Brain microvascular endothelial cell (primary cell): ENCODE measurements around the gene CCDC33.

Experiments
- DNase-seq: peaks from one replicate; pipeline ENCODE4 v3.0.0-alpha.2; 2020
- H3K27ac ChIP-seq: fragments of 250-450 bp; sonication (Bioruptor Pico); 2 replicates; pipeline ENCODE4 v1.5.1; 2020; ENCODE audit warnings: mild to moderate bottlenecking, moderate library complexity
- H3K27me3 ChIP-seq: fragments of 250-450 bp; sonication (Bioruptor Pico); replicated peaks from 2 replicates; pipeline ENCODE4 v1.5.1; 2020; ENCODE audit warnings: mild to moderate bottlenecking
- H3K36me3 ChIP-seq: fragments of 250-450 bp; sonication (Bioruptor Pico); replicated peaks from 2 replicates; pipeline ENCODE4 v1.5.1; 2020; ENCODE audit warnings: mild to moderate bottlenecking
- H3K4me3 ChIP-seq: 2 replicates; pipeline ENCODE4 v1.5.1; 2011; ENCODE audit warnings: low read depth, mild to moderate bottlenecking, control low read depth, low read length, moderate library complexity
- CTCF ChIP-seq: IDR thresholded peaks from 2 replicates; pipeline ENCODE4 v1.5.1; 2011; ENCODE audit warnings: low read depth, mild to moderate bottlenecking, moderate library complexity, low read length, control low read depth, inconsistent platforms; ENCODE audit errors: missing control alignments
- in situ Hi-C: cut with HindIII; loops from 2 replicates; pipeline ENCODE4 v1.10.0; 2017; ENCODE audit warnings: low sequenced_read_pairs, low pct_ligation_motif_present

The CCDC33 gene

GRCh38 chr15:74235962-74236361 lies at the start of gene CCDC33:
TSS of gene CCDC33 (plus strand) at chr15:74236326. CDS start at chr15:74236720, 394 bp downstream.
- no peak for DNase-seq
- TF ChIP-seq CTCF, result no peak
- H3K4me3 ChIP-seq, result no peak within 1 kb of the TSS
- no peaks in the 10 kb centered on the region for H3K27me3 ChIP-seq
- in situ Hi-C loops, result no loop called here
- no peaks in the 10 kb centered on the region for H3K36me3 ChIP-seq
- no peak within 1 kb of the TSS for H3K27ac ChIP-seq

- Histone ChIP-seq H3K27me3 (no peaks in the 10 kb centered on the region), H3K27ac (no peak overlapping the region), H3K4me3 (no peak overlapping the region), H3K36me3 (no peaks in the 10 kb centered on the region)
- in situ Hi-C loops, result no loop called here
- no peak for DNase-seq
- no peak for TF ChIP-seq CTCF
These were observed 47.9 kb upstream of the CCDC33 start for GRCh38 chr15:74188216-74188615.

GRCh38 chr15:74191798-74192197 lies 44.3 kb upstream of the CCDC33 start:
- Histone ChIP-seq H3K4me3 (no peak overlapping the region), H3K27me3 (no peaks in the 10 kb centered on the region), H3K36me3 (no peaks in the 10 kb centered on the region), H3K27ac (no peak overlapping the region)
- in situ Hi-C loops, result no loop called here
- no peak for DNase-seq
- TF ChIP-seq CTCF, result no peak

GRCh38 chr15:74192751-74193150 lies 43.4 kb upstream of the CCDC33 start:
- Histone ChIP-seq H3K4me3 (no peak overlapping the region), H3K27me3 (no peaks in the 10 kb centered on the region), H3K36me3 (no peaks in the 10 kb centered on the region), H3K27ac (no peak overlapping the region)
- in situ Hi-C loops, result no loop called here
- no peak for TF ChIP-seq CTCF
- DNase-seq, result no peak

- no peaks in the 10 kb centered on the region for H3K27me3 ChIP-seq
- TF ChIP-seq CTCF, result no peak
- H3K27ac ChIP-seq, result peak overlapping the region; percentile 83
- H3K36me3 ChIP-seq, result no peaks in the 10 kb centered on the region
- in situ Hi-C loops, result no loop called here
- no peak overlapping the region for H3K4me3 ChIP-seq
- DNase-seq, result peak; percentile 94
These were observed 42.8 kb upstream of the CCDC33 start for GRCh38 chr15:74193299-74193718.

GRCh38 chr15:74193905-74194304 lies 42.2 kb upstream of the CCDC33 start:
- peak overlapping the region; percentile 83 for H3K27ac ChIP-seq
- H3K27me3 ChIP-seq, result no peaks in the 10 kb centered on the region
- H3K36me3 ChIP-seq, result no peaks in the 10 kb centered on the region
- no peak overlapping the region for H3K4me3 ChIP-seq
- in situ Hi-C loops, result no loop called here
- TF ChIP-seq CTCF, result no peak
- DNase-seq, result no peak
